COLO829 (cell line): ENCODE measurements around the gene PAM.

Source experiments
- DNase-seq: peaks from one replicate; pipeline ENCODE4 v3.0.0; 2012; ENCODE audit warnings: low spot score

PAM gene

DNA sequence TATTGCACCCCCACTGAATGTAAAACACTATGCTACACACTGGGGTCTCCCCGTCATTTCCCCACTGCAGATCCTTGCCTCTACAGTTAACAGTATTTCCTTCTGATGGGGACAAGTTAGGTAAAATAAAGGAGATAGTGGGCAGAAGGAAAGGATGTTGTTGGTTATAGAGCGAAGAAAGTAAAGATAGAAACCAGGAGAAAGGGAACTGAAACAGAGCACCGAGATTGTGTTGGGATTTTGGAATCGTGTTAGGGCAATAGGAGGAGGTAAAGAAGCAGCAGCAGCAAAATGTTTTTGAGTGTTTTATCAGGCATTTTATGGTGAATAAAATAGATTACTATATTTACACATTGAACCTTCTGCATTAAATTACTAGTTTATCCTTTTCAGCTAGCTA lies 60.0 kb downstream of the PAM start:
- no peak for DNase-seq

DNA sequence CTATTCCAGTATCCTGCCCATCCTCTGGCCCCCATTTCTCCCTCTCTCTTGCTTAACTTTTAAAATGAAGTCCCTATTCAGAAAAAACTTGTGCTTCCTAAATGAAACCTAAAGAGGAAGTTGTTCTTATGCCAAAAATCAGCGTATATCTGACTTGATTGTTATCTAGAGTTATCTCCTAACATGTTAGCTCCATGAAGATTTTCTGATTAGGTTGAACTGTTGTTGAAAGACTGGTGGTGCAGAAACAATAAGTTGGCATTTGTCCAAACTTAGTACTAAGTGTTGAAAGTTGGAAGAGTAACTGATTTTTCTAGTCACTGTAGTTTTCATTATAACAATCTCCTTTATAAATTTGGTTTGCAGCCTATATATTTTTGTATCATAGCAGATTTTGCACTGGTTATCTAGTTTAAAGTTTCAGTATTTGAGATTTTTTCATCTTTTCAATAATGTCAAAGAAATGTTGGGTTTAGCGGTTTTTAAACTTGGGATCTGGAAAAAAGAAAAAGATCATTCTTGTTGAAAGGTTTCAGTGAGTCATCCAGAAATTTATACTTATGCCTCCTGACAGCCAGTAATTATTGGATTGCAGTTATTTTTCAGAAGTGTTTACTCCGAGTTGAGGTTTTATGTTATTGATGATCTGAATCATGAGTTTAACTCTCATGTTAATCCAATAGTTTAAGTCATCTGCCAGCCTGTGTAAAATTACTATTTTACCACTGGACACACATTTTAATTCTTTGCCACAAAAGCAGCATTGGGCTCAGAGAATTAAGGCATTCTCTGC lies 60.6 kb downstream of the PAM start:
- no peak for DNase-seq

DNA sequence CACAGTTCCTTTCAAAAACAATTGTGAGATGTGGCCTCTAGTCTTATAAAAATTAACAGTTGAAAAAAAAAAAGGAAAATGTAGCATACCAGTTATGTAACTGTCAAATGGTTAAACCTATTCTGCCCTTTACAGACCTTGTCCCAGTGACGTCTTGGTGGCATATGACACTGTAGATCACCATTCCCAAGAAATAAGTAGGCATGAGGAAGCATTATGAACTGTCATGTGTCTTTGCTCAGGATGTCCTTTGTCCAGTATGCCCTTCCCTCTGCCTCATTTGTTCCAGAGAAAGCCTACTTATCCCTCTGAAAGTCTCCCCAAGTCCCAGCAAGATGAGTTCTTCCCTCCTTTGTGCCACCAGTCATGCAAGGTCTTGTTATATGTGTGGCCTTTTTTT lies 63.2 kb downstream of the PAM start:
- DNase-seq = no peak

DNA sequence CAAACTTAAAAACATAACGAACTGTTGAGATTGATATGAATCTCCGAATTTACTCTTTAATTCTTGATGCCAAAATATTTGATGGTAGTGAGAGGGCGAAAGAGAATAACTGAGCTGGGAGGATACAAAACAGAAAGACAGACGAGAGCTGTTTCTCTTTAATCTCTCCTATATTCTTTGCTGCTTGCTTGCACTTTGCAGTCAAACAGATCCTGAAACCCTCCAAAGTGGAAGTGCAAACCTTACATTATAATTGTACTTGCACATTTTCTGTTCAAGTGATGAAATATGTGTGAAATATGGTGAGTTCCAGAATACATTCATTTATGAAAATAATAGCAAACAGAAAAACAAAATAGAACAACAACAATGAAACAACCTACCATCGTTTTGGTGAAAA lies 63.8 kb downstream of the PAM start:
- no peak for DNase-seq

DNA sequence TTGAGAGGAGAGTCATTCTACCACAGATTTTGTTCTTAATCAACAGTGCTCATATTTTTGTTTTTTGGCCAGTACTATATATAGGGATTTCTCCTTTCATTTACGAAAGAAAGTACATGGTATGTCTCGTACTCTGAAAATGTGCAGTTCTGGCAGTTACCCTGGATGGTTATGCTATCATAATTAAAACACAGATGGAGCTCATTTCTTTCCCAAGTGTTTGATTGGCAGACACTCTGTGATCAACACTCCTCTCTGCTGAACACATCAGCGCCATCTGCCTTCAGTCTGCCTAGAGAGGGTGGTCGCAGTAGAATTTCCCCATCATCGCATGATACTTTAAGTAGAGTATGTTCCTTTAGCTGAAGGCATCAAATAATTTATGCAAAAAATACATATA lies 64.5 kb downstream of the PAM start:
- DNase-seq = no peak

DNA sequence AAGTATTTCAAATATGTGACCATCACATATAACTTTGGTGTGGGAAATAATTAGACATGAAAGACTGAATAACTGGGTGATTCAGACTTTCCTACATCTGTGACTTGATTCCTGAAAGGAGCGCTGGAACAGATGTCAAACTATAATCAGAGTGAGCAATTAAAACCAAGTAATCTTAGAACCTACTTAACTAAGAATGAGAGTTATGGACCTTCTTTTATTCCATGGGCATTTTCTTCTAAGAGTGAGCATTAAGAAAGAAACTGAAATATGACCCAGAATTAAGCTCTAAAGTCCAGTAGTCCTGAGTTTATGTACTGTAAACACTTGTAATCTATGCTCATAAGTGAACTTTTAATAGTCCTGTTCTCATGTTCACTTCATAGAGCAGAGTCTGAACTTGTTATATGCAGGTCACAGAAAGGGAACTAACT lies 68.4 kb downstream of the PAM start:
- DNase-seq = no peak

DNA sequence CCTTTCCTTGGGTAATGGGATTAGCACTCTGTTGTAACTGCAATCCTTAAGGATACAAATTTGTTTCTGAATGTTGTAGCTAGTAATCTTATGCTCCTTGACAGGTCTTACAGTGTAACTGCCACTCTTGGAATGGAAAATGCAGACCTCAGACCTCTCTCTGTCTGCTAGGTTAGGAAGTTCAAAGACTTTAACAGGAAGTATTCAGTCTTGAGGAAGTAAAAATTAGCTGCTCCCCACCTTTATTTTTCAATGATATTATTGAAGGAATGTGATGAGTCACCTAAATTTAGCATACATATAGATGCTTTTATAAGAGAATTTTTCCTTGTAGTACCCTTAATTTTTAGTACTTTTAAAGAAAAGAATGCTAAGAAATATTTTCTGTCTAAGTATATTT lies 71.5 kb downstream of the PAM start:
- no peak for DNase-seq

DNA sequence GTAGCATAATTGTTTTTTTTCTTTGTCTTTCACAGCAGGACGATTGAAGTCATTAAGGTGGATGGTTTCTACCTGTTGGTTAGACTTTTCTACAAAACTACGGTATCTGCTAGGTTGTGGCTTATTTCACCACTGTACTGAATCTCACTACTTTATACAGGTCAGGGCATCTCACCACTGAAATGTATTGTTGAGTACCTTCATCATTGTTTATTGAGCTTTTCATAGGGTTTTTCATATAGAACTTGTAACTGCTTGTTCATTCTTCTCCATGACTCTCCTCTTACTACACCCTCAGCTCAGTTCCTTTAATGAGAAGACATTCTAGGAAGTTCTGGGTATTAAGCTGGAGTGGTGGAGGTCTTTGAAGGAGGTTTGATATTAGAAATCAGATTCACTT lies 75.1 kb downstream of the PAM start:
- DNase-seq = no peak

DNA sequence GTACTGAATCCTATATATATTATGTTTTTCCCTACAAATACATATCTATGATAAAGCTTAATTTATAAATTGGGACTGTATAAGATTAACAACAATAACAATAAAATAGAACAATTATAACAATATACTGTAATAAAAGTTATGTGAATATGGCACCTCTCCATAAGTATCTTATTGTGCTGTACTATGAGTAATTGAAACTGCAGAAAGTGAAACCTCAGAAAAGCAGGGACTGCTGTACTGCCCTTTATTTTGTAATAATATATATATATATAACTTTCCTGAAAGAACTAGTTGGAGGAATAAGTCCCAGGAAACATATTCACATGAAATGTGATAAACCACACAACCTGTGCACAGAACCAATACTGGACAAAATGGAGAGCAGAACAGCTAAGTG lies 77.3 kb downstream of the PAM start:
- no peak for DNase-seq

DNA sequence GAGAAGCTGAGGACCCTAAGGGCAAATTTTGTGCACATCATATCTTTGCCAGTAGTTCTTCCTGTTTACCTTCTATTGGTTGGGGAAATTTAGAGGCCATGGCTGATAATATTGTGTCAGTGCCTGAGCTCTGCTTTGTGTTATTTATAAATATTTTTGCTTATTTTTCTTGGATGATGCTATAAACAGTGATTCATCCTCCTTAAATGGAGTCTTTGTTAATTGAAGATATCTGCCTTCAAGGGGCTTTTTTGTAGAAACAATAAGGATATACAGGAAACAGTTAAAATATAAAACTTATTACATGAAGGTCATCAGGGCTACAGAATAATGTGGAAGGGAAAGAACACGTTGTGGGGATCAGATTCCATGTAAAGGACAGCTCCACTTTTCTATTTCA lies 78.0 kb downstream of the PAM start:
- peak; percentile 69 for DNase-seq

DNA sequence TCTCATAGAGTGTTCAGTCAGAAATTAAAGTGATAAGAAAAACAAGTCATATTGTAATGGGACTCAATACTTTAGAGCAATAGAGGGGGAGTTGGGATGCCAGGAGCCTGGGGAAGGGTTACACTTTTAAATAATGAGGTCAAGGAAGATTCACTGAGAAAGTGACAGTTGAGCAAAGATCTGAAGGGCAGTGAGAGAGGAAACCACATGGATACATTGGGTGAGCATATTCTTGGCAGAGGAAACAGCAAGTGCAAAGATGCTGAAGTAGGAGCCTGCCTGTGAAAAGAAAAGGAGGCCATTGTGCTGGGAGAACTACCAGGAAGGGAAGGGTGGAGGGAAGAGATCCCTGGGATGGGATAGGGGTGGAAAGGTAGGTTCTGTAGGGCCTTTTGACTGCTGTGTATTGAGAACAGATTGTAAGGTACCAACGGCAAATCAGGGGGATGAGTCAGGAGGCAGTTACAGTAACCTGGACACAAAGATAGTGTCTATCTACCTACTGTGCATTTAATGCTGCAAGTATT lies 79.4 kb downstream of the PAM start:
- DNase-seq = no peak

DNA sequence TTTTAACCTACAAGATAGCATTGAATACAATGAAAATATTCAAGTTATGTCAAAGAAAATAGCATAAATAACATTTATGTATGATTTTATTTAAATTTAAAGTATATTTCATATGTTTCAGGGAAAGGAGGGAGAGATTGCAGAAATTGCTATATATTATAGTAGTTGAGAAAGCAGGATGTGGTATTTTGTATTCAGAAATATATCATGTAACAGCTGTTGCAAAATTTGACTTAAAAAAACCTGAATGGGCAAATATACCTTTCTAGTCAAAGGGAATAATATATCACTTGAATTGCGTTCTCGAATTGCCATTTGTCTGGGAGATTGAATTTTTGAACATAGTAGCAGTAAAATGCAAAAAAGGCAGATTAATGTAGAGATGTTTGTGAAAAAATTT lies 80.6 kb downstream of the PAM start:
- DNase-seq = no peak

DNA sequence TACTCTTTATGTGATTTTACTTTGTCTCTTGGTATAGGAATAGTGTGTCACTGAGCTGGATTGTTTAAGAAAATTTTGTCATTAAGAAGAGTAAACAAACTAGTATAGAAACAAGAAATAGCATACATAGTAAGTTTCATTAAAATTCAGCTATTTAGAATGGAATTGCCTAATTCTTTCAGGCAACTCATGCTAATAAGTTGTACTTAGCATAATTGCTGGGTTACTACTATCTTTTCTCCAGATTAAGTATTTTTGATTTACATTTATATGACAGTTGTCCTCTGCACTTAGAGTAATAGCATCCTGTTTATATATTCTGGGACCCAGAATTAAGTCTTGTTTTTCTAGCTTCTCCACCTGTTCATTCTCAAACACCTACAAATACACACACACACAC lies 85.9 kb downstream of the PAM start:
- no peak for DNase-seq

DNA sequence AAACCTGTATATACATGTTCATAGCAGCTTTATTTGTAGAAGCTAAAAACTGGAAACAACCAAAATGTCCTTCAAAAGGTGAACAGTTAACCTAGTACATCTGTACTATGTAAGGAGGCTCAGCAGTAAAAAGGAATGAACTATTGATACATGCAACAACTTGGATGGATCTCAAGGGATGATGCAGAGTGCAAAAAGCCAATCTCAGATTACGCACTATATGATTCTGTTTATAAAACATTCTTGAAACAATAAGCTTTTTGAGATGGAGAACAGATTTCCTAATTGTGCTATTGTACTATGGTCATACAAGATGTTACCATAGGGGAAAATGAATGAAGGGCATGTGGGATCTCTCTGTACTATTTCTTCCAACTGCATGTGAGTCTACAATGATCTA lies 88.9 kb downstream of the PAM start:
- no peak for DNase-seq

DNA sequence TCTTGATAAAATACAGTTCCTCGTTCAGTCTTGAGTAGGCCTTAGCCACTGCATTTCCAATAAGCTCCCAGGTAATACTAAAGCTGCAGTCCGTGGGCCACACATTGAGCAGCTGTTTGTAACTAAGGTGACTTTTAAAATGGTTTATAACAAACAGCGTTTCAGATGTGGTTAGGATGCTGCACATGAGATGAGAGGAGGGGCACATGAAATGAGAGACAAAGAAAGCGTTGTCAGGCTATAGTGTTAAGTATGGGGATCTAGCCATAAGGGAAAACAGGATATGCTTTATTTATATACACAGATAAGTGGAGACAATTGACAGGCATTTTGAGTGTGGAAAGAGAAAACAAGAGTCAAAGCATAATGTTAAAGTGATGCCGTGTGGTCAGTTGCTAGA lies 89.9 kb downstream of the PAM start:
- DNase-seq = peak; percentile 48

DNA sequence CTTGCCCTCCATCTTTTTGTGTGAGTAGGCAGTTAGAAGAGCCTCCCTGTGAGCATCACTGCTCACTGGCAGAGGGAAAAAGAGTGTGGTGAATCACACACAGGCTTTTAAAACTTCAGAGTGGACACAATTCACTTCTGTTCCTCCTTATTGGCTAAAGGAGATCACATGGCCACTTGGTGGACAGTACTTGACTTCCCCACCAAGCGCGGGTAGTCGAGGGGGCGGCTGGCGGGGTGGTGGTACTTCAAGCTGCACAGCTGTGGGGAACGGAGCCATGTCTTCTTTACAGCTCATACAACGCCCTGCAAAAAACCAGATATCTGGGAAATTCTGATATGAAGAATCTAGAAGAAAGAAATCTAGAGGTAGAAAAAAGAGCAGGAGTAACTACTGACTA lies 95.4 kb downstream of the PAM start:
- DNase-seq = no peak

DNA sequence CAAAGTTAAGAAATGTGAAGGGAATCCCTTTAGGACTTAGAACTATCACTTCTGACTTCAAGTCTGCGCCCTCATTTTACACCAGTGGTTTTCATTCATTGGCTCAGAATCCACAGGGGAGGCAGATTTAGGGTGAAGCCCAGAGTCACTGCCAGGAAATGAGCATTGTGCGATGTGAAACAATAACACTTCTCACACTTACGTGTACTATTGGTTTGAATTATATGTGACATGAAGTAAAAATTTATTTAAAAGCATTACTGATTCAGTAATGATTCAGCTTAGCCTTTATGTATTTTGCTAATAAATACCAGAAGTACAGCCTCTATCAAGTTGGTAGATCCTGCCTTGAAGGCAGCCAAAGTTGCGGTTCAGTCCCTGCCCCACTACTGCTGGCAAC lies 98.6 kb downstream of the PAM start:
- no peak for DNase-seq

DNA sequence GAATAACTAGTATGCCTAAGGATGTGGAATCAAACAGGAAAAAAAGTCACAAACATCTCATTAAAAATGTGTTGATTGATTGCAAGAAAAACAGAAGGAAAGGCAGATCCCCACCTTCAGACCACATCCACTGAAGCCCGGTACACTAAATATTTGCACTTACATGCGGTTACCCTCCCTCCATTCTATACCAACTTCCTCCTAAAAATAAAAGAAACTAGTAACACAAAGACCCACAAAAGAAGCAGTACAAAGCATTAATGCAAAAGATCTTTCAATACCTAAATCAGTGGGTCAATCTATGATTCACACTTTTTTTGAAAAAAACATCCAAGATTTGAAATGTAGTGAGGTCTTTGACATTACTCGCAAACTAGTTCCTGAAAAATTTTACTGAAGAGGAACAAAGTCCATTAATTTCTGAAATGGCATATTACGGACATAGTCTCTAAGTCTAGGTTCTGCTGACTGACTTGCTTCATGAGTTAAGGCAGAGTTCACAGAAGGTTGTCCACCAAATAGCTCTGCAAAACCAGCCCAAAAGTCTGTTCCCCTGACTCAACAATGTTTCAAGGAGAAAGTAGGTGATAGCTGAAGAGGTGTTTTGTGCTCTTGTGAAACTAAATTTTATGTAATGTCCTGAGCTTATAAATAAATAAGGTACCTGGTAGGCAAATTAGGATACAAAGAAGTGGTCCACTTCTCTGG lies 100.7 kb downstream of the PAM start:
- DNase-seq = no peak

DNA sequence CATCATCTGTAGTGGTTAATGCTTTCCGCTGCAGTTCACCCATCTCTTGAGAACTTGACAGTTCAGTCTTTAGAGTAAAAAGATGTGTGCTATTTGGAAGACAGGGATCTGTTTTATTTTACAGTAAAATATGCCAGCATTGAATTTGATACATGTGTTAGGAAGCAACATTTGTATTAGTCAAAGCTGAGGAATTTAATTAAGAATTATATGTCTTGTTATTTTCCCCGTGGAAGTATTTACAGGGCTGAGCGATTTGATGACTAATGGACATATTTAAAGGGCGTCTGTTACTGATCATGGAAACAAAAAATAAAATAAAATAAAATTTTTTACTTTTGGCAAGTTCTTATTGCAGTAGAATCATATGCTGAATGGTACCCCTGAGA lies 101.3 kb downstream of the PAM start:
- peak; percentile 24 for DNase-seq

DNA sequence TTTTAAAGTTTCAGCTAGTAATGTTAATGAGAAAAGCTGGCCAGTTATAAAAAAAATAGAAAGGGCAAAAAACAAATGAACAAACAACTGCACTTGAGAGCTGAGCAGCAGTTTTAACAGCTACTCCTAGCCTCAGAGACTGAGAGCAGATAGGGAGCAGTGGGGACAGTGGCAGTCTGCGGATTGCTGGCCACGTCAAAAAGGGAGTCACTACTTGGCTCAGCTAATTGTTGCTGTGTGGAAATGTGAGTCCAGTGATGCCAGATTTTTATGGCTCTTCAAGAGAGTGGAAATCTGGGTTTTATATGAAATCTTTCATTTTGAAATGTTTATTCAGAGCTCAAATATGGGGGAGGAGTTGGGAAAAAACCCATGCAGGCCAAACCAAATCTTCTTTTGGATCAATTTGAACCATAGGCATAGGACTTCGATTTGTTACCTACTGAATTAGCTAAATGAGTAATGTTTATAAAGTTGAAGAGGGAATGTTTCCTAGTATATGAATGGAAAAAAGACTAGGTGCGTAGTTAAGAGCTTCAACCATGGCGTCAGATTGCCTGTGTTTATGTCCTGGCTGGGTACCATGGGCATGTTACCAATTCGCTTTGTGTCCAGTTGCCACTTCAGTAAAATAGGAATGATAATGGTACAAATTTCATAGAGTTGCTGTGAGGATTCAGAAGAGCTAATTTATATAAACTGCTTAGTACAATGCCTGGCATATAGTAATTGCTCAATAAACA lies 102.1 kb downstream of the PAM start:
- no peak for DNase-seq

DNA sequence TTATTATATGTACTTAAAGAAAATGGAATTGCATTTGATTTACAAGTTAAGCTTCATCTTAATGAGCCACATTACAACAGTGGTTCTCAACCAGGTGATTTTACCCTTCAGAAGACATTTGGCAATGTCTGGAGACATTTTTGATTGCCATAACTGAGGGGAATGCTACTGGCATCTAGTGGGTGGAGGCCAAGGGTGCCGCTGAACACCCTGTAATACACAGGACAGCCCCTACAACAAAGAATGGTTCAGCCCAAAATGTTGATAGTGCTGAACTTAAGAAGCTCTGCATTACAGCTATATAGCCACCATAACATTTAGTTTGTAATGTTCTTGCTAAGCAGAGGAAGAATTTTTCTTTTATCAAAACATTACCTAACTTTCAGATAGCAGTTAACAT lies 103.1 kb downstream of the PAM start:
- DNase-seq = no peak

DNA sequence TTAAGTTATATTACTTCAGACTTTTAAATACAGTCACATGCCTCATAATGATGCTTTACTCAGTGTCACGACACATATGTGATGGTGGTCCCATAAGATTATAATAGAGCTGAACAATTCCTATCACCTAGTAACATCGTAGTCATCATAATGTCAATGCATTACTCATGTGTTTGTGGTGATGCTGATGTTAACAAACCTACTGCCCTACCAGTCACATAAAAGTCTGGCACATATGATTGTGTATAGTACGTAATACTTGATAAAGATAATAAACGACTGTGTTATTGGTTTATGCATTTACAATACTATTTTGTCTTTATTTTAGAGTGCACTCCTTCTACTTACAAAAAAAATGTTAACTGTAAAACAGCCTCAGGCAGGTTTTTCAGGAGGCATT lies 103.7 kb downstream of the PAM start:
- no peak for DNase-seq

DNA sequence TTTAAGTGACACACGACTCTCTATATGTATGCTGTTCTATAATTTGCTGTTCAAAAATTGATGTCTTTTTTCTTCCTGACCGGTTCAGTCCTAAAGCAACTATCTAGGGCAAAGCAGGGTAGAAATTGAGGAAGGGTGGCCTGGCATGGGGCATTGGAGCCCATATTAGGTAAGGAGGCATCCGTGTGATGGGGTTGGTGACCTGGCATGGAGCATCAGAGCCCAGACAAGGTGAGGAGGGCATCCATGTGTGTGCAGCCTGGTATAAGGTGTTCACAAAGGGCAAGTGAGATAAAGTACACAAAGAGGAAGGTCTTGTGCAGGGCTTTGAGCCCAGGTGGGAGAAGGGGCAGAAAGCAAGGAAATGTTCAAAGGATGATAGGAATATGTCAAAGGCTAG lies 104.9 kb downstream of the PAM start:
- DNase-seq = no peak
